GM13976 (cell line): Measurements from ENCODE around the gene DIP2A.

Source experiments
- DNase-seq: peaks from one replicate; pipeline ENCODE4 v3.0.0; 2012; ENCODE audit warnings: low spot score
- CTCF ChIP-seq: IDR thresholded peaks from 2 replicates; pipeline ENCODE4 v1.5.1; 2012; ENCODE audit warnings: borderline replicate concordance, mild to moderate bottlenecking; ENCODE audit not compliant: insufficient read depth; ENCODE audit errors: extremely low read depth, missing control alignments, control extremely low read depth
- in situ Hi-C: fragments of 300-500 bp; cut with MboI; formaldehyde crosslinking; loops from one replicate; pipeline ENCODE4 v1.12.0; 2022; ENCODE audit warnings: low sequenced_read_pairs, mixed read lengths, inconsistent platforms; ENCODE audit not compliant: unreplicated experiment

The DIP2A gene

GRCh38 chr21:46425041-46425440 is 33.6 kb upstream of the DIP2A start:
- in situ Hi-C loops = no loop called here
- TF ChIP-seq CTCF = no peak
- no peak for DNase-seq

- no peak for TF ChIP-seq CTCF
- no peak for DNase-seq
- in situ Hi-C loops = no loop called here
Observed at GRCh38 chr21:46425571-46425970, 33.1 kb upstream of the DIP2A start.

- in situ Hi-C loops = no loop called here
- DNase-seq = no peak
- TF ChIP-seq CTCF = no peak
Observed at GRCh38 chr21:46426313-46427046, 32.2 kb upstream of the DIP2A start.

- in situ Hi-C loops = no loop called here
- DNase-seq = no peak
- TF ChIP-seq CTCF = no peak
Observed at GRCh38 chr21:46427516-46427915, 31.2 kb upstream of the DIP2A start.

GRCh38 chr21:46428286-46428685 is 30.4 kb upstream of the DIP2A start:
- in situ Hi-C loops = no loop called here
- no peak for TF ChIP-seq CTCF
- DNase-seq = no peak

- in situ Hi-C loops = no loop called here
- no peak for DNase-seq
- no peak for TF ChIP-seq CTCF
Observed at GRCh38 chr21:46428987-46429710, 29.5 kb upstream of the DIP2A start.
